Measurements from ENCODE around the gene SAMD3.

DNA sequence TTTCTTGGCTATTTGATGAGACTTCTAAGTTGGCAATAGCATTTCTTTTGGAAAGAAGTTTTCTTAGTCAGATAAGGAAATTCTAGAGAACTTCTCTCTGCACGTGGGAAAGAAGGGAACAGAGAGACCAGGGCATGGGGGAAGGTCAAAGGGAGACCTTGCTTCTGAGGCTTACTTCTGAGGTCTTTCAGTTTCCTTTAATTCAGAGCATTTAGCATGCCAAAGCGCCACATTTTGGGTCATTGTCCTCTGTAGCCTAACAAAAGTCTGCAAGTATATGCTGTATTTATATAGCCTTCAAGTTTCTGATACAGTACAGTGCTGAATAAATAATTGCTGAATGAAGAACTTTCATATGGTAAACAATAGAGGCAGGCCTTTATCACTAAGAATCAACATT lies 95.6 kb downstream of the SAMD3 start:
- TF ChIP-seq POLR2A (IDR thresholded peaks at IDR 0.05; ENCODE audit: control extremely low read depth in 1 of 2, low read depth in 2 of 2, low read length in 2 of 2) (no peak), EZH2 (IDR thresholded peaks at IDR 0.05; ENCODE audit: low read depth, low read length, severe bottlenecking) (no peak), EP300 (IDR thresholded peaks at IDR 0.05; ENCODE audit: borderline replicate concordance in 1 of 2, low read depth in 2 of 2, low read length in 2 of 2) (no peak), RFX5 (IDR thresholded peaks at IDR 0.05; ENCODE audit: borderline replicate concordance, low read depth, low read length) (no peak), POLR2AphosphoS5 (IDR thresholded peaks at IDR 0.05; ENCODE audit: low read depth, low read length) (no peak), CHD2 (IDR thresholded peaks at IDR 0.05; ENCODE audit: low read length) (no peak), SP4 (IDR thresholded peaks at IDR 0.05; ENCODE audit: low read length) (no peak), SUZ12 (IDR thresholded peaks at IDR 0.05; ENCODE audit: low read length) (no peak), TAF1 (IDR thresholded peaks at IDR 0.05; ENCODE audit: low read depth, low read length) (no peak)
- TF ChIP-seq, protein P1, sequence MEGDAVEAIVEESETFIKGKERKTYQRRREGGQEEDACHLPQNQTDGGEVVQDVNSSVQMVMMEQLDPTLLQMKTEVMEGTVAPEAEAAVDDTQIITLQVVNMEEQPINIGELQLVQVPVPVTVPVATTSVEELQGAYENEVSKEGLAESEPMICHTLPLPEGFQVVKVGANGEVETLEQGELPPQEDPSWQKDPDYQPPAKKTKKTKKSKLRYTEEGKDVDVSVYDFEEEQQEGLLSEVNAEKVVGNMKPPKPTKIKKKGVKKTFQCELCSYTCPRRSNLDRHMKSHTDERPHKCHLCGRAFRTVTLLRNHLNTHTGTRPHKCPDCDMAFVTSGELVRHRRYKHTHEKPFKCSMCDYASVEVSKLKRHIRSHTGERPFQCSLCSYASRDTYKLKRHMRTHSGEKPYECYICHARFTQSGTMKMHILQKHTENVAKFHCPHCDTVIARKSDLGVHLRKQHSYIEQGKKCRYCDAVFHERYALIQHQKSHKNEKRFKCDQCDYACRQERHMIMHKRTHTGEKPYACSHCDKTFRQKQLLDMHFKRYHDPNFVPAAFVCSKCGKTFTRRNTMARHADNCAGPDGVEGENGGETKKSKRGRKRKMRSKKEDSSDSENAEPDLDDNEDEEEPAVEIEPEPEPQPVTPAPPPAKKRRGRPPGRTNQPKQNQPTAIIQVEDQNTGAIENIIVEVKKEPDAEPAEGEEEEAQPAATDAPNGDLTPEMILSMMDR (IDR thresholded peaks at IDR 0.05; ENCODE audit: control extremely low read depth in 1 of 3, insufficient read depth in 1 of 3, low read depth in 1 of 3, low read length in 3 of 3), result no peak
- TF ChIP-seq, protein P2, sequence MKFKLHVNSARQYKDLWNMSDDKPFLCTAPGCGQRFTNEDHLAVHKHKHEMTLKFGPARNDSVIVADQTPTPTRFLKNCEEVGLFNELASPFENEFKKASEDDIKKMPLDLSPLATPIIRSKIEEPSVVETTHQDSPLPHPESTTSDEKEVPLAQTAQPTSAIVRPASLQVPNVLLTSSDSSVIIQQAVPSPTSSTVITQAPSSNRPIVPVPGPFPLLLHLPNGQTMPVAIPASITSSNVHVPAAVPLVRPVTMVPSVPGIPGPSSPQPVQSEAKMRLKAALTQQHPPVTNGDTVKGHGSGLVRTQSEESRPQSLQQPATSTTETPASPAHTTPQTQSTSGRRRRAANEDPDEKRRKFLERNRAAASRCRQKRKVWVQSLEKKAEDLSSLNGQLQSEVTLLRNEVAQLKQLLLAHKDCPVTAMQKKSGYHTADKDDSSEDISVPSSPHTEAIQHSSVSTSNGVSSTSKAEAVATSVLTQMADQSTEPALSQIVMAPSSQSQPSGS (IDR thresholded peaks at IDR 0.05; ENCODE audit: low read length), result no peak
- TF ChIP-seq, protein P3, sequence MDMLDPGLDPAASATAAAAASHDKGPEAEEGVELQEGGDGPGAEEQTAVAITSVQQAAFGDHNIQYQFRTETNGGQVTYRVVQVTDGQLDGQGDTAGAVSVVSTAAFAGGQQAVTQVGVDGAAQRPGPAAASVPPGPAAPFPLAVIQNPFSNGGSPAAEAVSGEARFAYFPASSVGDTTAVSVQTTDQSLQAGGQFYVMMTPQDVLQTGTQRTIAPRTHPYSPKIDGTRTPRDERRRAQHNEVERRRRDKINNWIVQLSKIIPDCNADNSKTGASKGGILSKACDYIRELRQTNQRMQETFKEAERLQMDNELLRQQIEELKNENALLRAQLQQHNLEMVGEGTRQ (IDR thresholded peaks at IDR 0.05; ENCODE audit: low read length), result no peak

All from H1 (cell line).